Measurements from ENCODE around the gene ARHGAP45.
"Not testable (repeated sequence)": the region's sequence is repeated elsewhere in the genome, so short reads cannot be mapped to it uniquely, and the experiment has no call there.

ARHGAP45 gene

DNA sequence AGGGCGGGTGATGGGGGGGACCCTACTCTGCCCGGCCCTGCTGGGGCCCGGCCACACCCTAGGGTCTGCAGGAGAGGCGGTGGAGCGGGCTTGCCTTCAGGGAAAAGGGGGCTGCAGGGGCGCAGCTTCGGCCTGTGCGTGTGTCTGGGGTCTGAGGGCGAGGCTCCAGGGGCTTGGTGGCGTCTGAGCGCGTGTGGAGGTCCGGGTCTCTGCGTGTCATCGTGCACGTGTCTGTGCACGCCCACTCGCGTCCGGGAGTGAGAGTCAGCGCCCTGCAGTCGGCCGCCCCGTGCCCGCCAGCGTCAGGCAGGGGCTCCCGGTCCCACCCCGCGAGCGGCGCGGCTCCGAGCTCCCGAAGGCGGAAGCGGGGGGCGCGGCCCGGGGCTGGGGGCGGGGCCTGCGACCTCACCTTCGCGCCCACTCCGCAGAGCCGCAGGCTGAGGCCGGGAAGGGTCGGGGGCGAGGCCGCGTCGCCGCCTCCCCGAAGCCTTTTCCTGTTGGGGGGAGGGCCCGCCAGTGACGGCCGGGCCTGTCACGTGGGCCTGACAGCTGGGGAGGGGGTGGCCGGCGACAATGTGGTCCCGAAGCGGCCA, at the start of gene ARHGAP45:
TSS of gene ARHGAP45 (plus strand) at position 420 of the 593 bp plus-strand sequence. CDS start 239 bp downstream, outside the sequence.
- no peak for DNase-seq

GRCh38 chr19:1017906-1018305, 49.1 kb upstream of the ARHGAP45 start:
- DNase-seq = no peak

DNA sequence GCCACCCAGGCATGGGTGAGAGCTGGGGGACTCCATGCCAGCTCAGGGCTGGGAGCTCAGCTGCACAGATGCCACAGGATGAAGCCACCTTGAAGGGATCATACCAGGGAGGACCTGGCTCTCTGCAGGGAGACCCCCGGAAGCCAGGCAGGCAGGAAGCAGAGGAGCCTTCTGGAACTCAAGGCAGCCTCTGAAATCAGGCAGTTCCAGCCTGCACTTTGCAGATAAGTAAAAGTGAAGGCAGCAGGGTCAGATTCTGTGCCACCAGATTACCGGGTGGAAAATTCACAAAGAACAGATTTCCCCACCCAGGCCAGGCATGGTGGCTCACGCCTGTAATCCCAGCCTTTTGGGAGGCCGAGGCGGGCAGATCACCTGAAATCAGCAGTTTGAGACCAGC, 48.6 kb upstream of the ARHGAP45 start:
- no peak for DNase-seq

GRCh38 chr19:1018932-1019615, 47.9 kb upstream of the ARHGAP45 start:
- DNase-seq = no peak

- no peak for DNase-seq
These were observed 47.4 kb upstream of the ARHGAP45 start for GRCh38 chr19:1019616-1019961.

GRCh38 chr19:1019980-1020867, 46.7 kb upstream of the ARHGAP45 start:
- DNase-seq = no peak

- DNase-seq = peak; percentile 93
These were observed 46.0 kb upstream of the ARHGAP45 start, which contains the start of gene TMEM259 for GRCh38 chr19:1020868-1021425. TSS of gene TMEM259 (minus strand) at chr19:1021123. CDS start at chr19:1020996, 127 bp downstream.

DNA sequence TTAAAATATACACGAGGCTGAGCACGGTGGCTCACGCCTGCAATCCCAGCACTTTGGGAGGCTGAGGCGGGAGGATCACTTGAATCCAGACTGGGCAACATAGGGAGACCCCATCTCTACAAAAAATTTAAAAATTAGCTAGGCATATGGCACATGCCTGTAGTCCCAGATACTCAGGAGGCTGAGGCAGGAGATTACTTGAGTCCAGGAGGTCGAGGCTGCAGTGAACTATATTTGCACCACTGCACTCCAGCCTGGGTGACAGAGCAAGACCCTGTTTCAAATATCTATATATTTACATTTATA, 43.1 kb upstream of the ARHGAP45 start:
- not testable (repeated sequence) for DNase-seq

- DNase-seq = not testable (repeated sequence)
These were observed 41.9 kb upstream of the ARHGAP45 start for GRCh38 chr19:1025080-1025479.

DNA sequence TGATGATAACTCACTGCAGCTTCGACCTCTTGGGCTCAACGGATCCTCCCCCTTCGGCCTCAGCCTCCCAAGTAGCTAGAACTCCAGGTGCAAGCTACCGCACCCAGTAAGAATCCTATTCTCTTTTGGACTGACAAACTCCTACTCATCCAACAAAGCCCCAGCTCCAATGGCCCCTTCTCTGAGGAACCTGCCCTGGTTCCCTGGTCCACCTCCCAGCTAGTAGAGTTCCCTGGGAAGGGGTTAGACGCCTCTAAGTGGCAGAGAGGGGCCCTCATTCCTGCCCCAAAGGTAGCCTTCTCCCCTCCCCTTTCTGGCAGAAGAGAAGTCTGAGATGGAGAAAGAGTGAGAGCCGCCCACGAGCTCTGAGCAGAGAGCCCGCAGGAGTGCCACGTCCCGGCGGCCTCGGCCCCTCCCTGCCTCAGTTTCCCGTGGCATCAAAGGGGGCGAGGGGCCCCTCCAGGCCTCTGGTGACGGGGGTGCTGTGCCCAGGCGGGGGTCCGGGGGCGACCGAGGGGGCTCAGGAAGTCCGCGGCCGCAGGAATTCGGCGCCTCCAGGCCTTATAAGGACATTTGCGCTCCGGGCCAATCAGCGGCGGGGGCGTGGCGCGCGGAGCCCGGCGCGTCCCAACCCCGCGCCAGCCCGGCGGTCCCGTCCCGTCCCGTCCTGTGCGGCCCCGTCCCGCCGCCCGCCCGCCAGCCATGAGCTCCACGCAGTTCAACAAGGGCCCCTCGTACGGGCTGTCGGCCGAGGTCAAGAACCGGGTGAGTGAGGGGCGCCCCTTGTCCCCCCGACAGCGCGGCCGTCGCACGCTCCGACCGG, 40.8 kb upstream of the ARHGAP45 start, which contains the start of gene CNN2:
TSS of gene CNN2 (plus strand) at position 649 of the 823 bp plus-strand sequence. CDS start at position 703, 54 bp downstream.
- DNase-seq = peak; percentile 17

GRCh38 chr19:1026783-1027649, 40.0 kb upstream of the ARHGAP45 start:
- DNase-seq = no peak

- DNase-seq = no peak
These were observed 39.3 kb upstream of the ARHGAP45 start for GRCh38 chr19:1027650-1028061.

GRCh38 chr19:1028062-1028926, 38.7 kb upstream of the ARHGAP45 start:
- DNase-seq = peak; percentile 83

DNA sequence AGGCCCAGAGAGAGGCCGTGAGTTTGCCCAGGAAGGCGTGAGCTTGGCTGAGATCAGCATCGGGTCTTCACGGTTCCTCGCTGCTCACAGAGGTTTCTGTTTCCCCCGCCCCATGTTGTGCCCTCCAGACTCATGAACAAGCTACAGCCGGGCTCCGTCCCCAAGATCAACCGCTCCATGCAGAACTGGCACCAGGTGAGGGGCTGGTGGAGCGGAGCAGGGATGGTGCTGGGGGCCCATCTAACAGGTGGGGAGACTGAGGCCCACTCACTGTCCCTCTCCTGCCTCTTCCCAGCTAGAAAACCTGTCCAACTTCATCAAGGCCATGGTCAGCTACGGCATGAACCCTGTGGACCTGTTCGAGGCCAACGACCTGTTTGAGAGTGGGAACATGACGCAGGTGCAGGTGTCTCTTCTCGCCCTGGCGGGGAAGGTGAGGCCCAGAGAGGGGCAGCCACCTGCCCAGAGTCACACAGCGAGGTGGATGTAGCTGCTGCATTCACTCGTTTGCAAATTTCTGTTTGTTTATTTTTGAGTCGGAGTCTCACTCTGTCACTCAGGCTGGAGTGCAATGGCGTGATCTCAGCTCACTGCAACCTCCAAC, 34.6 kb upstream of the ARHGAP45 start:
- DNase-seq = no peak

- no peak for DNase-seq
These were observed 30.9 kb upstream of the ARHGAP45 start for GRCh38 chr19:1035998-1036621.

DNA sequence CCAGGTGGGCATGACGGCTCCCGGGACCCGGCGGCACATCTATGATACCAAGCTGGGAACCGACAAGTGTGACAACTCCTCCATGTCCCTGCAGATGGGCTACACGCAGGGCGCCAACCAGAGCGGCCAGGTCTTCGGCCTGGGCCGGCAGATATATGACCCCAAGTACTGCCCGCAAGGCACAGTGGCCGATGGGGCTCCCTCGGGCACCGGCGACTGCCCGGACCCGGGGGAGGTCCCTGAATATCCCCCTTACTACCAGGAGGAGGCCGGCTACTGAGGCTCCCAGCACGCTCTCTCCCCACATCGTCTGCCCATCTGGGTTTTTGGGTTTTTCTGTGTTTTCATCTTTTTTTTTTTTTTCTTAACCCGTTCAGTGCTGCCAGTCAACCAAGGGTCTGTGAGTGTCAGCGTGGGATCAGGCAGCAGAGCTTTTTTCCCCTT, 29.3 kb upstream of the ARHGAP45 start:
- no peak for DNase-seq

DNA sequence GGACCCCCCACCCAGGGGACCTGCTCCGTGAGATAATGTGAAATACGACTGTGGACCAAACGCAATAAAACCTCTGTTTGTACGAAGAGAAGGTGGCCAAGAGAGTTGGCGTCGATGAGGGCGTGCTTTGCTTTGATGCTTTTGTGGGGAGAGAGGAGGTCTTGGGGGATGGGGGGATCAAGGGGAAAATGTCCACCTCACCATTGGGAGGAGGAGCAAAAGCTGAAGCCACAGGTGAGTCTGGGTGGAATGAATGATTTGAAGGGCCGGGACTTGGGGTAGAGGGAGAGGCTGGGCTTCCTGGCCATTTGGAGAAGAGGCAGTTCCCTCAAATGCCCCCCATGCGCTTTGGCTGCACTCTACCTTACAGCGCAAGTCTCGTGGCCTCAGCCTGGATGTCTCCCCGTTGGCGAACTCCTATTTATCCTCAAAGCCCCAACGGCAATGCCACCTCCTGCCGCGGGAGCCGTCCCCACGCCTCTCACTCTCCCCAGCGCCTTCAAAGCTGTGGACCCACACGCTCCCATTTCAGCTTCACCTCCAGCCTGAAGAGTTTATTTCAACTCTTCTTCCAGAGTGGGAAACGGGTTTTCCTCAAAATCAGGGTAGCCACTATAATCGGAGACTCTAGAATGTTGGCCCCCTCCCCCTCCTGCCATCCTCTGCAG, 27.9 kb upstream of the ARHGAP45 start:
- no peak for DNase-seq

- DNase-seq = peak; percentile 93
These were observed 27.1 kb upstream of the ARHGAP45 start, which contains the start of gene ABCA7 for GRCh38 chr19:1039646-1040475. TSS of gene ABCA7 (plus strand) at chr19:1040107. CDS start at chr19:1041362, 1,255 bp downstream.

Measured in amniotic stem cell (primary cell).